Activated T-cell treated with anti-CD3 and anti-CD28 coated beads for 24 hours (primary cell): ENCODE results near the gene HSD17B12.

Experiments
- DNase-seq: peaks from one replicate; pipeline ENCODE4 v3.0.0-alpha.2; 2020; ENCODE audit warnings: low read depth

Gene HSD17B12

DNA sequence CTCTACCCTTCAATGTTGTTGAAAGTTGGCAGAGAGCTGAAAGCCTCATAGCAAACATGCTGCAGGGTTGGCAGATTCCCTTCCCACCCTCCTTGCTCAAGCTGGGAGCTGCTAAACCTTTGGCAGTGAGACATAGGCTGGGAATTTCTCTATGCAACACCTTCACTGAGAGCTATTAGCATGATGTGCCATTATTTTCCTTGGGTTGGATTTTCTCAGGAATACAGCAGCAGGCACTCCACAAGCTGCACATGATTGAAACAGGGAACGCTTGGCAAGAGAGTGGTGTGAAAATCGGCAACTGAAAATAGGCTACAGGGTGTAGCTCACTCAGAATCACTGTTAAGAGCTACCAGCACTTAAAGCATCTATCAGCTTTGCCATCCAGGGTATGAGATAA, 190.5 kb downstream of the HSD17B12 start:
- no peak for DNase-seq

DNA sequence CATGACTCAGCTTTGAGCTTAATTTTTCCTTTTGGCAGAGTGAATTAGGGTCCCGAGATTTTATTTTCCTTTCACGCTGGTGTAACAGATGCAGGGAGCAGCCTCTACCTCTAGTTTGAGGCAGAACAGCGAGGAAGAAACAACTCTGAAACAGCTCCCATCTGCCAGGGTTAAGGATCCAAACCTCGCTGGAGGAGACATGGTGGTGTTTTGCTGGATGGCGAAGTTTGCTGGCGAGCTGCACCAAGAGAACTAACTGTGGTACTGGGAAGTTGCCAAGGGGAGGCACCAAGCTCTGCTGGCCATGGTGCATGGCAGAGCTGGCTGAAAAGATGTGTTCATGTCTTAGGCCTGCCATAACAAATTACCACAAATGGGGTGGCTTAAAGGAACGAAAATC, 192.5 kb downstream of the HSD17B12 start:
- DNase-seq = no peak

DNA sequence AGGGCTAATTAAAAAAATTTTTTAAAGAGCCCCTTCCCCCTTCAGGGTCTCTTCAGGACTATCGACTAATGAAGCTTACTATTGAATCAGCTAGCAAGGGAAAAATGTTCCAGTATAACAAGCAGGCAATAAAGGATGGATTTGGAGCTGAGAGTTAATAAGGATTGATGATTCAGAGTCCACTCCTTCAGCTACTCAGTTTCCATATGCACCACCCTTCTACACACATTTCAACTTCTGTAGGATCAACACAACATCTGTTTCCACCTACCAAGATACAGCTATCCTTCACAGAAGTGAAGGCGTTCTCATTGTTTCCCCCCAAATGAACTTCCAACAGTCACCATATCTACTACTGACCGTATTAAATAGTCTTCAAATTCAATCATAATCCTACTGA, 193.5 kb downstream of the HSD17B12 start:
- DNase-seq = no peak

DNA sequence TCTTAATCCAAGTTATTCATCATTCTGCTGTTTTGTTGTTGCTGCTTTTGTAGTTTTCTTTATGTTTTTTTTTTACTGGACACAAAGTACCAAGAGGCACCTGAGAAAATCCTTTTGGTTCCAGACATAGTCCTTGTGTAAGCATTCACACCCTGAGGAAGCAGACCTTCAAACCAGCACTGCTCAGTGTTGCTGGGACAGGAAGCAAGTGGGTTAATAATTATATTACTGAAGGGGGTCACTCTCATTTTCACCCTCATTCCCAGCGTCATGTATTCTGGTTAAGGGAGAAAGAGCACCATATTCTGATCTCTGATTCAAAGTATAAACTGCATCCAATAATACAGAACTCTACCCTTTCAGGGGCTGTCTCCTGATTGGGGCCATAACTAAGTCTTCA, 194.2 kb downstream of the HSD17B12 start:
- DNase-seq = no peak

DNA sequence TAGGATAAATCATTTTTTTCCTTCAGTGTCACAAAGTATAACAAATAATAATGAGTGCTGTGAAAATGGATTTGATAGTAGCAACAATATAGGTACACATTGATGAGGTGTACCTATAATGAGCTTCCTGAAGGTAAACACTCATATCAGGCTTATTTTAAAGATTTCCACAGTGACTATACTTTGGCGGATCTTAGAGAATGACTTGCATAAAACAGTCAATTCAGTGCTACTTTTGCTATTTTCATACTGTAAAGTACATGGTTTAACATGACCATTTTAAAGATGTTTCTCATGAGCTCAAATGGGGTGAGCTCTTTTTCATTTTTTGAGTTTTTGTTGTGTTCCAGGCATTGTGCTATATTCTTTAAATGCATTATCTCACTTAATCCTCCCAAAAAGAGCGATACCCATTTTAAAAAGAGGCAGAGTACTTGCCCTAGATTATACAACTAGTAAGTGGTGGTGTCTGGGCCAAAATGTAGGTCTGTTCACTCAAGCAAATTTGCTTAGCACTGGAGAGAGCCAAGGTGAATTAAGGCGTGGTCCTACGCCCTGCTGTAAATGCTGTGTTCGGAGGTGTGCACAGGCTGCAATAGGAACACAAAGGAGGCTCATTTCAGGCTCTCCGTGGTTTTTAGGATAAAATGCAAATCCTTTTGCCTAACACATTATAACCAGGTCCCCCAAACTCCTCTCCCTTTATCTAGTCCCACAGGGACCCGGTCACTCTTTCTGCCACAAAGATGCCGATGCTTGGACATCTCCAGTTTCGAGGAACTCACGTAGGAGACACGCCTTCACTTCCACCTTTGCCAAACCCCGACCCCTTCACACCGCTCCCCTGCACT, 199.5 kb downstream of the HSD17B12 start:
- no peak for DNase-seq

DNA sequence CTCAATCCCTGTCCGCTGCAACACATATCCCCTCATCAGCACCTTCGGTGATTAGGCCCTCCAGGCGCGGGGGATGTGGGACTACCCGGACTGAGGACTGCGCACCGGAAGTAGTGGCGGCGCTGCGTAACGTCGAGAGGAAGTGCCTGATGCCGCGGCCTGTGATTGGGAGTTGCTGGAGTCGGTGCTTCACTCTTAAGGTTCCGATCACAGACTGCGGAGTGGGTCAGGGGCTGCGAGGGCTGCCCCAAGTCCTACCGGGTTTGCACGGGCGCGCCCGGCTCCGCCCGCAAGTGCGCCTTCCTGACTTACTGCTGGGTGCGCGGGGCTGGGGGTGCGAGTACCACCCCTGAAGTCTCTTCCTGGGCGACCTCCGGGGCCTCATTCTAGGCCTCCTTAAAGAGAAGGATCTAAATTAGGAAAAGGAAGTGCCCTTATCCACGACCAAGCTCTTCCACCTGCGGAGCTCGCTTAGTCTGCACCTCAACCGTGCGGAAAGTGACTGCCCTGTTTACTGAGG, 200.2 kb downstream of the HSD17B12 start, which contains the start of gene ALKBH3:
TSS of gene ALKBH3 (plus strand) at position 192 of the 520 bp plus-strand sequence. CDS start 1,822 bp downstream, outside the sequence.
- peak; percentile 88 for DNase-seq

DNA sequence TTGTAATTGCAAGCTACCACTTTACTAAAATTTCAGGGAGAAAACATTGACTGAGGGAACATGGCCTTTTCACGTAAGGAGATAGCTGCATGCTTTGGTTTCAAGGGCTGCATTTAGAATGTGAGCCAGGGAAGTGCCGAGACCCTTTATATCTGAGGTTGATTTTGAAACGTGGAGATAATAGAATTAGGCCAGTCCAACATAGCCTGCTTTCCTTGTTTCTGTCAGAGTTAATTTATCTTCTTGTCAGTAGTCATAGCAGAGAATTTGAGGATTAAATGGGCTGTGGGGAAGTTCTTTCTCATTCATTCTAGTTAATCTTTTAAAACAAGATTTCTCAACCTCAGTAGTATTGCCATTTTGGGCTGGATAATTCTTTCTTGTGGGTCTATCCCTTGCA, 212.3 kb downstream of the HSD17B12 start:
- no peak for DNase-seq

DNA sequence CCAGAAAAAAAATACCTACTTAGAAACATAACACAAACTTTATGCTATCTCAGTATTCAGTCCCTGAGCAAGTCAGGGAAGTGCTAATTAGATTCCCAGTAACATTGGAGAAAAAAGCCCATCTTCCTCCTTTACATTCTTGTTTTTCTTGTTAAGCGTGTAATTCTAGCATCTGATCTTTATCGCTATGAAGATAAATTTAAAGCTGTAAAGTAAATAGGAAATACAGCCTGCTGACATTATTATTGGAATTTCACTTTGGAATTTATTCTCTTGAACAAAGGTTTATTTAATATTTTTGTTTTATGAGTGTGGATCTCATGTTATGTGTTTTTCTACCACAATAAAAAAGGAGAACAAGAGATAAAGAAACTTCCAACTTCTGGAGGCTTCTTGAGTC, 214.0 kb downstream of the HSD17B12 start:
- DNase-seq = no peak

DNA sequence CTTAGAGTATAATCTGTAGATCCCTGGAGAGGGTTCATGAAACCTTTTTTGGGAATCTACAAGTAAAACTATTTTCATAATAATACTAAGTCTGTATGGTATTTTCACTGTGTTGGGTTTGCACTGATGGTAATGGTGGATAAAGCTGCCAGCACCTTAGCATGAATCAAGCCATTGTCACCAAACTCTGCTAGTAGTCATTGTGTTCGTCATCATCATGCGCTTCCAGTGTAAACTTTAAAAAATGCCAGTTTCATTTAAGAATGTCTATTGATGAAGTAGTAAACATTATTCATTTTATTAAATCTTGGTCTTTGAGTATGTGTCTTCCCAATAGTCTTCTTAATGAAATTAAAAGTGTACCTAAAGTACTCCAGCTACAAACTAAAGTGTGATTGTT, 215.1 kb downstream of the HSD17B12 start:
- DNase-seq = no peak

DNA sequence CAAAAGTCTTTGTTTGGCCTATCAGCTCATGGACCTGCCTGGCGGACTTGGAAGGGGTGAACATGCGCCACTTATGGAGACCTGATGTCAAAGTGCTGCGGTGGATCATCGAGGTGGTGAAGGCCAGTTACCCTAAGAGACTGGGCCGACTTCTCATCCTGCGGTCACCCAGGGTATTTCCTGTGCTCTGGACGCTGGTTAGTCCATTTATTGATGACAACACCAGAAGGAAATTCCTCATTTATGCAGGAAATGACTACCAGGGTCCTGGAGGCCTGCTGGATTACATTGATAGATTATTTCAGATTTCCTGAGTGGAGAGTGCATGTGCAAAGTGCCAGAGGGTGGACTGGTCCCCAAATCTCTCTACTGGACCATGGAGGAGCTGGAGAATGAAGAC, 218.0 kb downstream of the HSD17B12 start:
- no peak for DNase-seq

DNA sequence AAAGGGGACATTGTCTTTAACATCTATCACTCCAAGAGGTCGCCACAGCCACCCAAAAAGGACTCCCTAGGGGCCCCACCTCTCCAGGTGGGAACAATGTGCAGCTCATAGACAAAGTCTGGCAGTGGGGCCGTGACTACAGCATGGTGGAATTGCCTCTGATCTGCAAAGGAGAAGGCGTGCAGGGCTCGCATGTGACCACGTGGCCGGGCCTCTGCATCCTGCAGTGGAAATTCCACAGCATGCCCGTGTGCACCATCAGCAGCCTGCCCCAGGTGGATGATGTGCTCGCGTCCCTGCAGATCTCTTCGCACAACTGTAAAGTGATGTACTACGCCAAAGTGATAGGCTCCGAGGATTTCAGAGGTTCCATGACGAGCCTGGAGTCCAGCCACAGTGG, 218.6 kb downstream of the HSD17B12 start:
- DNase-seq = no peak

DNA sequence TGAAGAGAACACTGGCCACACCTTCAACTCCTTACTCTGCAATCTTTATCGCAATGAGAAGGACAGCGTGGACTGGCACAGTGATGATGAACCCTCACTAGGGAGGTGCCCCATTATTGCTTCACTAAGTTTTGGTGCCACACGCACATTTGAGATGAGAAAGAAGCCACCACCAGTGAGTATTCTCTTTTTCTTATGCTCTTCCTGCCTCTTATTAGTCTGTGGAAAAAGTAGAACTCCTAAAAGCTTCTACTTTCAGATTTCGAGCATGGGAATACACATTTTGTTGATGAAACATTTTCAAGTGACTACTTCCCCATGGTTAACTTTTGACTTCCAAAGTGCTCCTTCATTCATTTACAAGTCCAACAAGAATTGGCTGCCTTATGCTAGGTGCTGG, 221.0 kb downstream of the HSD17B12 start:
- no peak for DNase-seq

DNA sequence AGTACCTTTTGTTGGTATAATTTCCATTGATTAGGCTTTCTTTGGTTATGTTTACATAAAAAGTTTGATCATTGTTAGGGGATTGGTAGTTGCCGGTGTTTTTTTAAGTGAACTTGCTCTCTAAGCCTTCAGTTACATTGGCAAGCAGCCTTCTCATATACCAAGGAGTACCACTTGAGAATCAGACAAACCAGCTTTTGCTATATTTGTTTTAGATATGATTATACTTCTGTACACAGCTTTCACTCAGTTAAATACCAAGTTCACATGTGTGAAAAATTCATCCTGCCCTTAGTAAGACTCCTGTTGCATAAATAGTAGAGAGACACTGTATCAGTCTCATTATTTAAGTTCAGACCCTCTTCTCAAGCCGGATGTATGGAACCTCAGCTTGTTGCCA, 222.5 kb downstream of the HSD17B12 start:
- DNase-seq = no peak

DNA sequence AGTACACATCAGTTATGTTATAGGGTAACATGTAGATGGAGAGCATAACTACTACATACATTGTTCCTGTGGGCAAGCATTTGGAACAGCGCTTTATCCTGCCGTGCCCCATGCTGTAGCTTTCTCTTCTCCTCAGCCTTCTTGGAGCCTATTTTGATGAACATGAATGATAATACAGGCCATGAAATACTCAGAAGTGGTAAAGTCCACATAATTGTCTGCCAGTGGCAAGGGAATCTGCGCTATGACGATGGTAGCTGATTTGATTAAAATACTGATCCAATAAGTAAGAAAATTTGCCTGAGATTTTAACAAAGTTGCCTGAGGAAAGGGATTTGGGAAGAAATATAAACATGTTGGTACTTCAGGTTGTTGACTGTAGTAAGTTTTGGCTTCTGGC, 223.4 kb downstream of the HSD17B12 start:
- no peak for DNase-seq

DNA sequence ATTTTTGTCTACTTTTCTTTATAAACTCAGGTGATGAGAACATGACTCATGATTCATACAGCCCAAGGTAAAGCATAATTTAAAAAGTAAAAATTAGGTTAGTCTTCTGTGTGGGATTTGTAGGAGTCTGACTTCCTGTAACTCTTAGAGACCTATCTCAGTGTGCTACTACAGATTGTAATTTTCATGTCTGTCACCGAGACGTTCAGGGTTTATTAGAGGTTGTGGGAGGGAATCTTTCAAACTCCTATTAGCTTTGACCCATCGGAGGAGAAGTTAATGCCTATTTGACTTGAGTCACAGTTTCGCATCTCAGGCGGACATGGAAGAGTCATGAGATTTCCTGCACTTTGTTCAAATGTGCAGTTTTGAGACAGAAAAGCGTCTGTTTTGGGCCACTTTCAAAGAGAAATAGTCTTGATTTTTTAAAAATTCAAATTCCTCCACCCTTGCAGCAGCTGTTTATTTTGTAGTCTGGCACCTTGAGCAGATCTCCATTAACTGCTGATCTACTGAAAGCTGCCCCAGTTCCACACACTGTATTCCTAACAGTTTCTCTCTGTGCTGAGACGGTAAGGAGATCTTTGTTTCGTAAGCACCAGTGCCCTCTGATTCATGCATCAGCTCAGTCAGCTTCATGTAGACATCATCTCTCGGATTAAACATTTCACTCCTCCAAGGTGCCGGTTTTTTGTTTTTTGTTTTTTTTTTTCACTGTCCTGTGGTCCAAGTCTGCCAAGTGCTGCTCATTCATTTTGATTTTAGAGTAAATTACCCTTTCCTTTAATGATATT, 224.4 kb downstream of the HSD17B12 start:
- no peak for DNase-seq

DNA sequence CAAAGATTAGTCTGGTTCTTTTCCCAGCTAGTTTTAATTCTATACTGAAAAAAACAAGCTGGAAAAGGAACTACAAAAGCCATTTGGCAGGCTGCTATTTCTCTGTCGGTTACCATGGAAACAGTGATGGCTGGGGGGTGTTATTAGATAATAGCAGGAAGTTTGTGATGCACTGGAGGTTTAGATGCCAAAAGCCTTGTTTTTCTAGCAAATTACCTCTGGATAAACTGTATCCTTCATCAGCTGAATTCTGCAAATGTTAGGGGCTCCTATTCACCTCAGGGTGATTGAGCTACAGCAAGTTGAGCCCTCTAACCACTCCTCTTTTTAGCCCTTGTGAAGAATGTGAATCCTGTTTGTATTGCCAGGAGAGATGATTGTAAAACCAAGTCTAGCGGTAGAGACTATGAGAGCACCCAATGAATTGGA, 225.3 kb downstream of the HSD17B12 start:
- no peak for DNase-seq
